Measurements from ENCODE around the gene STAMBP.

STAMBP gene

GRCh38 chr2:73821227-73821626 lies 7.5 kb upstream of the STAMBP start:
- no peaks in the 10 kb centered on the region for H3K36me3 ChIP-seq (replicated peaks in 1 of 2; ENCODE audit: control insufficient read depth in 2 of 2, insufficient read depth in 2 of 2, low read length in 2 of 2)
- no peak overlapping the region for H2BK120ac ChIP-seq (ENCODE audit: low read depth, low read length)
- H3K27me3 ChIP-seq (ENCODE audit: control insufficient read depth in 3 of 3, insufficient read depth in 3 of 3, low read depth in 1 of 3, low read length in 3 of 3): peaks cover 0 to 31% (median 0%) of the 10 kb centered on the region in 3 experiments
- H3K79me1 ChIP-seq (ENCODE audit: low read depth, low read length): no peaks in the 10 kb centered on the region
- WGBS, 2 donors (ENCODE audit: extremely low coverage in 2 of 2, insufficient read length in 2 of 2, insufficient replicate concordance in 1 of 2): no CpG with 5 or more reads among the region's 2 CpGs
- no peak overlapping the region for H3K9ac ChIP-seq (ENCODE audit: low read depth, low read length, poor library complexity)
- H3K14ac ChIP-seq (ENCODE audit: low read length): no peak overlapping the region
- no peak overlapping the region for H3K18ac ChIP-seq (ENCODE audit: low read length)
- H2BK12ac ChIP-seq (ENCODE audit: low read length): no peak overlapping the region
- H3K23ac ChIP-seq (ENCODE audit: low read depth, low read length, poor library complexity): no peak overlapping the region
- no peak overlapping the region for H2BK5ac ChIP-seq (ENCODE audit: low read length)
- no peak for DNase-seq (ENCODE audit: low spot score)
- no peak overlapping the region for H3K4me2 ChIP-seq (ENCODE audit: insufficient read depth, low read length, poor library complexity, severe bottlenecking)
- H4K91ac ChIP-seq (ENCODE audit: low read depth, low read length, poor library complexity): no peak overlapping the region
- no peak overlapping the region for H2AFZ ChIP-seq (ENCODE audit: low read length)
- H3K27ac ChIP-seq (replicated peaks; ENCODE audit: low read length): no peak overlapping the region
- H2BK15ac ChIP-seq (ENCODE audit: low read length): no peak overlapping the region
- H3K4me1 ChIP-seq (ENCODE audit: control insufficient read depth in 2 of 2, insufficient read depth in 1 of 2, low read depth in 1 of 2, low read length in 2 of 2): no peaks in the 10 kb centered on the region
- no peak overlapping the region for H4K8ac ChIP-seq (ENCODE audit: low read depth, low read length)
- H2AK5ac ChIP-seq (ENCODE audit: low read depth, low read length): no peak overlapping the region
- no peak overlapping the region for H3K4me3 ChIP-seq (ENCODE audit: low read length in 2 of 2)
- H3K4ac ChIP-seq (ENCODE audit: low read length): no peak overlapping the region
- no peaks in the 10 kb centered on the region for H3K9me3 ChIP-seq (replicated peaks in 1 of 2; ENCODE audit: control insufficient read depth in 2 of 2, insufficient read depth in 1 of 2, low read depth in 1 of 2, low read length in 2 of 2)

DNA sequence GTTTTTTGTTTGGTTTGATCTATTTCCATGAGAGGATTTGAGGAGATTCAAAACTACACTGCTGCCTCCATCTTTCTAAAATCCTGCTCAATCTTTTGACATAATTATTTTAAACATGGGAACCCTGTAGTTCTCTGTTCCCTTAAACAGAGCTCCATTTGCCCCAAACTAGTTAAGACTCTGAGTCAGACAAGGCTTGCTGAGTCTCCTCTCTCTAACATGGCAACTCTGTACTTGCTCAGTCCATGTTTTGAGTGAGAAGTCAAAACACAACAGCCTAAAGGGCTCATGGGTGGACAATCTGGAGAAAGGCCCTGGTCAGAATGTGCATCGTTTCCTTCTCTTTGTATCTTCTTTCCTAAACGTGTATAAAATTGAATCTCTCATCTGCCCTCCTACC lies 7.1 kb upstream of the STAMBP start:
- Histone ChIP-seq H3K27me3 (ENCODE audit: control insufficient read depth in 3 of 3, insufficient read depth in 3 of 3, low read depth in 1 of 3, low read length in 3 of 3) (peaks cover 0 to 26% (median 2%) of the 10 kb centered on the region in 3 experiments), H3K9ac (ENCODE audit: low read depth, low read length, poor library complexity) (no peak overlapping the region), H3K14ac (ENCODE audit: low read length) (no peak overlapping the region), H4K91ac (ENCODE audit: low read depth, low read length, poor library complexity) (no peak overlapping the region), H3K79me1 (ENCODE audit: low read depth, low read length) (no peaks in the 10 kb centered on the region), H2AK5ac (ENCODE audit: low read depth, low read length) (no peak overlapping the region), H2BK15ac (ENCODE audit: low read length) (no peak overlapping the region), H3K4me2 (ENCODE audit: insufficient read depth, low read length, poor library complexity, severe bottlenecking) (no peak overlapping the region), H3K18ac (ENCODE audit: low read length) (no peak overlapping the region), H2BK120ac (ENCODE audit: low read depth, low read length) (no peak overlapping the region), H2BK5ac (ENCODE audit: low read length) (no peak overlapping the region), H2AFZ (ENCODE audit: low read length) (no peak overlapping the region), H2BK12ac (ENCODE audit: low read length) (no peak overlapping the region), H3K36me3 (replicated peaks in 1 of 2; ENCODE audit: control insufficient read depth in 2 of 2, insufficient read depth in 2 of 2, low read length in 2 of 2) (no peaks in the 10 kb centered on the region), H4K8ac (ENCODE audit: low read depth, low read length) (no peak overlapping the region), H3K4me1 (ENCODE audit: control insufficient read depth in 2 of 2, insufficient read depth in 1 of 2, low read depth in 1 of 2, low read length in 2 of 2) (no peaks in the 10 kb centered on the region), H3K4ac (ENCODE audit: low read length) (no peak overlapping the region), H3K9me3 (replicated peaks in 1 of 2; ENCODE audit: control insufficient read depth in 2 of 2, insufficient read depth in 1 of 2, low read depth in 1 of 2, low read length in 2 of 2) (peaks cover 0 to 2% of the 10 kb centered on the region in 2 donors), H3K27ac (replicated peaks; ENCODE audit: low read length) (no peak overlapping the region), H3K23ac (ENCODE audit: low read depth, low read length, poor library complexity) (no peak overlapping the region), H3K4me3 (ENCODE audit: low read length in 2 of 2) (no peak overlapping the region)
- no peak for DNase-seq (ENCODE audit: low spot score)
- WGBS, 2 donors (ENCODE audit: extremely low coverage in 2 of 2, insufficient read length in 2 of 2, insufficient replicate concordance in 1 of 2): no CpG with 5 or more reads among the region's 2 CpGs

- Histone ChIP-seq H3K23ac (ENCODE audit: low read depth, low read length, poor library complexity) (no peak overlapping the region), H2AK5ac (ENCODE audit: low read depth, low read length) (no peak overlapping the region), H2BK120ac (ENCODE audit: low read depth, low read length) (no peak overlapping the region), H4K91ac (ENCODE audit: low read depth, low read length, poor library complexity) (no peak overlapping the region), H4K8ac (ENCODE audit: low read depth, low read length) (no peak overlapping the region), H2BK15ac (ENCODE audit: low read length) (no peak overlapping the region), H2AFZ (ENCODE audit: low read length) (no peak overlapping the region), H3K18ac (ENCODE audit: low read length) (no peak overlapping the region), H3K27me3 (ENCODE audit: control insufficient read depth in 3 of 3, insufficient read depth in 3 of 3, low read depth in 1 of 3, low read length in 3 of 3) (peaks cover 0 to 25% (median 3%) of the 10 kb centered on the region in 3 experiments), H3K79me1 (ENCODE audit: low read depth, low read length) (no peaks in the 10 kb centered on the region), H3K4ac (ENCODE audit: low read length) (no peak overlapping the region), H3K4me3 (ENCODE audit: low read length in 2 of 2) (no peak overlapping the region), H2BK12ac (ENCODE audit: low read length) (no peak overlapping the region), H3K9ac (ENCODE audit: low read depth, low read length, poor library complexity) (no peak overlapping the region), H3K27ac (replicated peaks; ENCODE audit: low read length) (no peak overlapping the region), H3K4me1 (ENCODE audit: control insufficient read depth in 2 of 2, insufficient read depth in 1 of 2, low read depth in 1 of 2, low read length in 2 of 2) (no peaks in the 10 kb centered on the region), H3K36me3 (replicated peaks in 1 of 2; ENCODE audit: control insufficient read depth in 2 of 2, insufficient read depth in 2 of 2, low read length in 2 of 2) (no peaks in the 10 kb centered on the region), H2BK5ac (ENCODE audit: low read length) (no peak overlapping the region), H3K14ac (ENCODE audit: low read length) (no peak overlapping the region), H3K4me2 (ENCODE audit: insufficient read depth, low read length, poor library complexity, severe bottlenecking) (no peak overlapping the region), H3K9me3 (replicated peaks in 1 of 2; ENCODE audit: control insufficient read depth in 2 of 2, insufficient read depth in 1 of 2, low read depth in 1 of 2, low read length in 2 of 2) (peaks cover 0 to 2% of the 10 kb centered on the region in 2 donors)
- no CpG with 5 or more reads among the region's 1 CpG for WGBS, 2 donors (ENCODE audit: extremely low coverage in 2 of 2, insufficient read length in 2 of 2, insufficient replicate concordance in 1 of 2)
- no peak for DNase-seq (ENCODE audit: low spot score)
These were observed 6.5 kb upstream of the STAMBP start for GRCh38 chr2:73822276-73822675.

- Histone ChIP-seq H2BK120ac (ENCODE audit: low read depth, low read length) (no peak overlapping the region), H3K4me2 (ENCODE audit: insufficient read depth, low read length, poor library complexity, severe bottlenecking) (no peak overlapping the region), H3K4ac (ENCODE audit: low read length) (no peak overlapping the region), H3K9me3 (replicated peaks in 1 of 2; ENCODE audit: control insufficient read depth in 2 of 2, insufficient read depth in 1 of 2, low read depth in 1 of 2, low read length in 2 of 2) (peaks cover 0 to 2% of the 10 kb centered on the region in 2 donors), H3K4me3 (ENCODE audit: low read length in 2 of 2) (no peak overlapping the region), H3K4me1 (ENCODE audit: control insufficient read depth in 2 of 2, insufficient read depth in 1 of 2, low read depth in 1 of 2, low read length in 2 of 2) (no peaks in the 10 kb centered on the region), H3K14ac (ENCODE audit: low read length) (no peak overlapping the region), H4K91ac (ENCODE audit: low read depth, low read length, poor library complexity) (no peak overlapping the region), H3K27ac (replicated peaks; ENCODE audit: low read length) (no peak overlapping the region), H3K27me3 (ENCODE audit: control insufficient read depth in 3 of 3, insufficient read depth in 3 of 3, low read depth in 1 of 3, low read length in 3 of 3) (peaks cover 0 to 23% (median 3%) of the 10 kb centered on the region in 3 experiments), H3K79me1 (ENCODE audit: low read depth, low read length) (no peaks in the 10 kb centered on the region), H4K8ac (ENCODE audit: low read depth, low read length) (no peak overlapping the region), H3K18ac (ENCODE audit: low read length) (no peak overlapping the region), H2BK5ac (ENCODE audit: low read length) (no peak overlapping the region), H2AK5ac (ENCODE audit: low read depth, low read length) (no peak overlapping the region), H3K36me3 (replicated peaks in 1 of 2; ENCODE audit: control insufficient read depth in 2 of 2, insufficient read depth in 2 of 2, low read length in 2 of 2) (no peaks in the 10 kb centered on the region), H2AFZ (ENCODE audit: low read length) (no peak overlapping the region), H3K23ac (ENCODE audit: low read depth, low read length, poor library complexity) (no peak overlapping the region), H2BK15ac (ENCODE audit: low read length) (no peak overlapping the region), H2BK12ac (ENCODE audit: low read length) (no peak overlapping the region), H3K9ac (ENCODE audit: low read depth, low read length, poor library complexity) (no peak overlapping the region)
- WGBS, 2 donors (ENCODE audit: extremely low coverage in 2 of 2, insufficient read length in 2 of 2, insufficient replicate concordance in 1 of 2): no CpG with 5 or more reads among the region's 2 CpGs
- no peak for DNase-seq (ENCODE audit: low spot score)
These were observed 5.8 kb upstream of the STAMBP start for GRCh38 chr2:73822991-73823390.

Data from neuronal stem cell (in vitro differentiated cells).